Adrenal gland (tissue), 12 donors: ENCODE data around the gene BEND5. TPM values are rescaled to one million over a fixed set of nuclear protein-coding genes. Genes with fewer than 3 reads are reported as not detected.

Experiments used
- DNase-seq, 7 donors: peaks; one replicate each; pipeline ENCODE4 v3.0.0-alpha.2; 2019 to 2020
- H3K27ac ChIP-seq, 5 donors: fragments of 200-600 bp; sonication (generic) in 4 of 5; 1 replicate in 3 of 5; 2 replicates in 2 of 5; pipeline versions ENCODE4 v1.5.1 to v1.8.0; 2016 to 2020; ENCODE audit warnings: mild to moderate bottlenecking in 1 of 5
- H3K27me3 ChIP-seq: fragments of 200-600 bp; 2 replicates; pipeline ENCODE4 v1.8.0; 2021
- H3K36me3 ChIP-seq, 2 donors: fragments of 200-600 bp; replicated peaks in 1 of 2; 1 replicate in 1 of 2; 2 replicates in 1 of 2; pipeline versions ENCODE4 v1.5.1 to v1.8.0; 2018 to 2022
- H3K4me1 ChIP-seq, 2 donors: fragments of 200-600 bp; replicated peaks in 1 of 2; 1 replicate in 1 of 2; 2 replicates in 1 of 2; pipeline versions ENCODE4 v1.5.1 to v1.8.0; 2018 to 2021
- H3K4me3 ChIP-seq, 4 donors: fragments of 200-600 bp; sonication (generic) in 3 of 4; one replicate each; pipeline ENCODE4 v1.5.1; 2016 to 2018
- H3K9me3 ChIP-seq, 3 donors: fragments of 200-600 bp; sonication (generic) in 1 of 3; replicated peaks in 1 of 3; 1 replicate in 2 of 3; 2 replicates in 1 of 3; pipeline versions ENCODE4 v1.5.1 to v1.8.0; 2016 to 2021
- POLR2A ChIP-seq, 2 donors: fragments of 450-650 bp; IDR thresholded peaks; one replicate each; pipeline ENCODE4 v1.6.1; 2017; ENCODE audit warnings: antibody characterized with exemption in 2 of 2, mild to moderate bottlenecking in 2 of 2, moderate library complexity in 1 of 2
- whole genome bisulfite sequencing, 4 donors: extraction: QIAGEN DNeasy Blood & Tissue Kit in 2 of 4; methylation state at CpG; one replicate each; pipeline versions ENCODE4 v1.1.5 to v1.1.7; 2013 to 2017; 5-methylcytosine and 5-hydroxymethylcytosine counted together
- intact Hi-C, 2 donors: fragments of 100-400 bp; cut with DNase I; formaldehyde crosslinking; loops; one replicate each; pipeline versions ENCODE4 v1.14.1 to v1.15.0; 2022 to 2023
- polyA plus RNA-seq, 3 donors: library from polyadenylated mRNA; stranded (reverse); fragments of 200-250 nt in 2 of 3; fragments of 350-450 nt in 1 of 3; fragmentation: Illumina TruSeq in 1 of 3; extraction: RNeasy Lipid Tissue Mini Kit (QIAGEN cat#74804) in 1 of 3; gene quantifications; one replicate each; pipeline ENCODE4 v1.2.3, GENCODE V29; 2013 to 2014
- total RNA-seq, 9 donors: library from RNA; depleted of rRNA in 4 of 9; stranded (reverse); fragments of >200 nt in 4 of 9; fragments of 120-200 nt in 1 of 9; fragmentation: NEBNext Ultra II Directional in 1 of 9; extraction: Animal tissue kit (Norgen Biotek cat#: 25700) in 1 of 9; gene quantifications; one replicate each; pipeline versions ENCODE4 v1.1.0 to v1.2.4, GENCODE V29; 2013 to 2023
- TF ChIP-seq, protein P1 (sequence below), 6 experiments: fragments of 450-650 bp in 4 of 6; fragments of 200-600 bp in 2 of 6; sonication (generic) in 1 of 6; IDR thresholded peaks; 1 replicate in 5 of 6; 2 replicates in 1 of 6; pipeline versions ENCODE4 v1.5.1 to v1.8.0; 2016 to 2021; ENCODE audit warnings: antibody characterized with exemption in 6 of 6, mild to moderate bottlenecking in 2 of 6, moderate library complexity in 1 of 6
- donor health status: healthy with polysubstance abuse.
- donor health status: Bipolar disorder and iron deficiency.
- donor health status: DM: yes; HTN: yes; CAD: no.
- donor health status: DM: no; HTN: no; CAD: no.
- donor health status: DM: no; HTN: no; CAD: no.
- donor health status: DM: yes; HTN: yes; CAD: no.

BEND5 gene
- total and polyA plus RNA-seq, 12 donors: 2.2 to 20.4 (median 8.4) TPM

- Histone ChIP-seq H3K4me3 (no peak overlapping the region), H3K36me3 (no peaks in the 10 kb centered on the region), H3K27me3 (no peaks in the 10 kb centered on the region), H3K27ac (no peak overlapping the region), H3K4me1 (no peaks in the 10 kb centered on the region), H3K9me3 (no peaks in the 10 kb centered on the region)
- TF ChIP-seq, protein P1, sequence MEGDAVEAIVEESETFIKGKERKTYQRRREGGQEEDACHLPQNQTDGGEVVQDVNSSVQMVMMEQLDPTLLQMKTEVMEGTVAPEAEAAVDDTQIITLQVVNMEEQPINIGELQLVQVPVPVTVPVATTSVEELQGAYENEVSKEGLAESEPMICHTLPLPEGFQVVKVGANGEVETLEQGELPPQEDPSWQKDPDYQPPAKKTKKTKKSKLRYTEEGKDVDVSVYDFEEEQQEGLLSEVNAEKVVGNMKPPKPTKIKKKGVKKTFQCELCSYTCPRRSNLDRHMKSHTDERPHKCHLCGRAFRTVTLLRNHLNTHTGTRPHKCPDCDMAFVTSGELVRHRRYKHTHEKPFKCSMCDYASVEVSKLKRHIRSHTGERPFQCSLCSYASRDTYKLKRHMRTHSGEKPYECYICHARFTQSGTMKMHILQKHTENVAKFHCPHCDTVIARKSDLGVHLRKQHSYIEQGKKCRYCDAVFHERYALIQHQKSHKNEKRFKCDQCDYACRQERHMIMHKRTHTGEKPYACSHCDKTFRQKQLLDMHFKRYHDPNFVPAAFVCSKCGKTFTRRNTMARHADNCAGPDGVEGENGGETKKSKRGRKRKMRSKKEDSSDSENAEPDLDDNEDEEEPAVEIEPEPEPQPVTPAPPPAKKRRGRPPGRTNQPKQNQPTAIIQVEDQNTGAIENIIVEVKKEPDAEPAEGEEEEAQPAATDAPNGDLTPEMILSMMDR (IDR thresholded peaks at IDR 0.05): peak in 4 of 6 experiments; percentile 11 to 28 (median 18)
- TF ChIP-seq POLR2A (IDR thresholded peaks at IDR 0.05): no peak
- DNase-seq: no peak
- intact Hi-C loops: no loop called here
- 54 to 72% (median 66%) methylated on average over 3 of the region's 3 CpGs for WGBS, 4 donors
Measured at GRCh38 chr1:48688102-48688760, 88.5 kb downstream of the BEND5 start.

GRCh38 chr1:48687282-48688045 is 89.2 kb downstream of the BEND5 start:
- H3K9me3 ChIP-seq: no peaks in the 10 kb centered on the region
- 70 to 80% (median 72%) methylated on average over 13 of the region's 13 CpGs for WGBS, 4 donors
- peak in 1 of 7 donors; percentile 54 for DNase-seq
- H3K4me1 ChIP-seq: no peaks in the 10 kb centered on the region
- no peaks in the 10 kb centered on the region for H3K27me3 ChIP-seq
- no peaks in the 10 kb centered on the region for H3K36me3 ChIP-seq
- TF ChIP-seq, protein P1 (IDR thresholded peaks at IDR 0.05): no peak
- TF ChIP-seq POLR2A (IDR thresholded peaks at IDR 0.05): no peak
- intact Hi-C loops: no loop called here
- no peak overlapping the region for H3K4me3 ChIP-seq
- H3K27ac ChIP-seq: no peak overlapping the region

DNA sequence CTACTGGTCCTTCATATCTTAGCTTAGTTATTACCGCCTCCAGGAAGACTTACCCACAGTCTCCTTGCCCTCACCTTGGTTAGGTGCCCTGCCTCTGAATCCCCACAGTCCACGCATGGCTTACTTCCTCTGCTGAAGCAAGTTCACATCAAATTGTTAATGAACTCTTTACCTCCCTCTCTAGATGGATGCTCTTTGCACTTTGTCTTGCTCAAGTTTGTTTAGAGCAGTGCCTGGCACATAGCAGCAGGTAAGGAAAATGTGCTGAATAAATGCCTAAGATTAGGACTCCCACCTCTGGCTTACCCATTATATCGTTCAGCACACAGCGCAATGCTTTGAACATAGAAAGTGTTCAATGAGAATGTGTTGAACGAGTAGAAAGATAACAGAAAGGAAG is 90.5 kb downstream of the BEND5 start:
- intact Hi-C loops: no loop called here
- WGBS, 4 donors: 89 to 94% (median 92%) methylated on average over 5 of the region's 5 CpGs
- H3K36me3 ChIP-seq: no peaks in the 10 kb centered on the region

DNA sequence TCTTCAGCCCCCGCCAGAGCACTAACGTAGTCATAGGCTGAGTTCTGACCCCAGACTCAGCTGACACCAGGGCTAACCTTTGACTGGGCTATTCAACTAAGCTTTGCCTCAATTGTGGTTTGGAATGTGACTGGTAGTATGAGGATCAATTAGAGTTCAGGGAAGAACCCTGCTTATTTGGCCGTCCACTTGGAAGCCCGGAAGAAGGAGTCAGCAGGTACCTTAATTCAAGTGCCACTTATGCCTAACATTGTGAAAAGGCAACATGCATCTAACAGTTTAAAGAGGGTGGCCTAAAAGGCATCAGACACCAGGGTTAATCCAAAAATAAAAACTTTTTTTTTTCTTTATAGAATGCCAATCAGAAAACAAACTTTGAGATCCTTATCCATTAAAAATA is 92.3 kb downstream of the BEND5 start:
- H3K27me3 ChIP-seq: no peaks in the 10 kb centered on the region
- TF ChIP-seq POLR2A (IDR thresholded peaks at IDR 0.05): no peak
- TF ChIP-seq, protein P1 (IDR thresholded peaks at IDR 0.05): no peak
- peaks cover 19% of the 10 kb centered on the region in 2 donors for H3K4me1 ChIP-seq
- no peak for DNase-seq
- WGBS, 4 donors: 88 to 99% (median 95%) methylated on average over 4 of the region's 4 CpGs
- peak overlapping the region in 1 of 5 donors; percentile 27 for H3K27ac ChIP-seq
- no peaks in the 10 kb centered on the region for H3K9me3 ChIP-seq
- no peak overlapping the region for H3K4me3 ChIP-seq
- intact Hi-C loops: no loop called here
- no peaks in the 10 kb centered on the region for H3K36me3 ChIP-seq

More for the DNA sequence above, 90.5 kb downstream of the BEND5 start:
- no peak overlapping the region for H3K27ac ChIP-seq
- no peak overlapping the region for H3K4me3 ChIP-seq
- H3K27me3 ChIP-seq: no peaks in the 10 kb centered on the region
- H3K4me1 ChIP-seq: peaks cover 3 to 4% of the 10 kb centered on the region in 2 donors
- no peak for DNase-seq
- TF ChIP-seq, protein P1 (IDR thresholded peaks at IDR 0.05): no peak
- no peak for TF ChIP-seq POLR2A (IDR thresholded peaks at IDR 0.05)
- H3K9me3 ChIP-seq: no peaks in the 10 kb centered on the region
